GM12878 (cell line): Measurements from ENCODE around the gene ZNF17. TPM values are rescaled to one million over a fixed set of nuclear protein-coding genes. Genes with fewer than 3 reads are reported as not detected.

Source experiments
- ASH2L ChIP-seq: fragments of 300-600, 200-600 bp; sonication (generic); IDR thresholded peaks from 2 replicates; pipeline ENCODE4 v1.6.1; 2017; ENCODE audit warnings: low read depth, mild to moderate bottlenecking, borderline replicate concordance
- ATF7 ChIP-seq: fragments of 450-650 bp; IDR thresholded peaks from 2 replicates; pipeline ENCODE4 v1.6.1; 2016; ENCODE audit warnings: low read depth, mild to moderate bottlenecking
- DPF2 ChIP-seq: fragments of 450-650 bp; IDR thresholded peaks from 2 replicates; pipeline ENCODE4 v1.6.1; 2017; ENCODE audit warnings: mild to moderate bottlenecking
- FOXK2 ChIP-seq: fragments of 450-650 bp; IDR thresholded peaks from 2 replicates; pipeline ENCODE4 v1.6.1; 2017; ENCODE audit warnings: mild to moderate bottlenecking, moderate library complexity
- FOXM1 ChIP-seq: IDR thresholded peaks from 2 replicates; pipeline ENCODE4 v1.6.1; 2012; ENCODE audit warnings: low read depth, mild to moderate bottlenecking, inconsistent platforms, low read length, moderate library complexity
- GABPA ChIP-seq: IDR thresholded peaks from 2 replicates; pipeline ENCODE4 v1.6.1; 2014; ENCODE audit warnings: antibody characterized with exemption, low read depth, mild to moderate bottlenecking, inconsistent platforms
- IKZF1 ChIP-seq: fragments of 450-650 bp; conservative IDR thresholded peaks from 2 replicates; pipeline ENCODE4 v1.6.1; 2017; ENCODE audit warnings: antibody characterized with exemption, mild to moderate bottlenecking
- KLF5 ChIP-seq: fragments of 450-650 bp; IDR thresholded peaks from 2 replicates; pipeline ENCODE4 v1.6.1; 2014; ENCODE audit warnings: mild to moderate bottlenecking; ENCODE audit not compliant: partially characterized antibody
- LARP7 ChIP-seq: fragments of 450-650 bp; IDR thresholded peaks from 2 replicates; pipeline ENCODE4 v1.6.1; 2017; ENCODE audit warnings: mild to moderate bottlenecking
- NFYB ChIP-seq: IDR thresholded peaks from 2 replicates; pipeline ENCODE4 v1.6.1; 2011; ENCODE audit warnings: low read depth, mild to moderate bottlenecking, low read length, improper control_type of control experiment, moderate library complexity; ENCODE audit not compliant: insufficient read depth
- SMC3 ChIP-seq: IDR thresholded peaks from 2 replicates; pipeline ENCODE4 v1.6.1; 2011; ENCODE audit warnings: low read length, improper control_type of control experiment, borderline replicate concordance
- STAT3 ChIP-seq: IDR thresholded peaks from 2 replicates; pipeline ENCODE4 v1.6.1; 2011; ENCODE audit warnings: low read depth, low read length, improper control_type of control experiment
- polyA plus RNA-seq, 11 experiments: library from polyadenylated mRNA; depleted of rRNA in 4 of 11; unstranded in 6 of 11; stranded (reverse) in 5 of 11; fragments of >200 nt; fragmentation: Nextera tagmentation in 4 of 11; fragmentation: Illumina TruSeq in 1 of 11; extraction: Ambion mirVana in 4 of 11; extraction: Trizol in 1 of 11; gene quantifications; 1 replicate in 1 of 11; 2 replicates in 10 of 11; pipeline versions ENCODE4 v1.2.1 to v1.2.3, GENCODE V29; 2011 to 2016; ENCODE audit warnings: inconsistent platforms in 2 of 11, missing spikeins in 2 of 11, low read depth in 1 of 11
- total RNA-seq, 4 experiments: library from RNA; depleted of rRNA in 3 of 4; stranded (reverse); fragments of >200 nt in 3 of 4; fragmentation: Illumina TruSeq in 1 of 4; extraction: Trizol in 1 of 4; gene quantifications; 2 replicates each; pipeline versions ENCODE4 v1.2.1 to v1.2.3, GENCODE V29; 2013 to 2021
- TF ChIP-seq, protein P1 (sequence below): fragments of 450-650 bp; IDR thresholded peaks from 2 replicates; pipeline ENCODE4 v1.6.1; 2017; ENCODE audit warnings: low read depth, mild to moderate bottlenecking, moderate library complexity
- TF ChIP-seq, protein P2 (sequence below): fragments of 450-650 bp; IDR thresholded peaks from 2 replicates; pipeline ENCODE4 v1.6.1; 2016; ENCODE audit warnings: mild to moderate bottlenecking
- TF ChIP-seq, protein P3 (sequence below), 3 experiments: IDR thresholded peaks in 2 of 3; conservative IDR thresholded peaks in 1 of 3; 2 replicates each; pipeline ENCODE4 v1.5.1; 2011; ENCODE audit warnings: low read depth in 3 of 3, low read length in 3 of 3, mild to moderate bottlenecking in 3 of 3, control low read depth in 2 of 3, moderate library complexity in 2 of 3, inconsistent platforms in 1 of 3, mixed read lengths in 1 of 3; ENCODE audit not compliant: control insufficient read depth in 2 of 3, insufficient read depth in 1 of 3; ENCODE audit errors: extremely low read depth in 1 of 3
- TF ChIP-seq, protein P4 (sequence below): fragments of 450-650 bp; IDR thresholded peaks from 2 replicates; pipeline ENCODE4 v1.6.1; 2018; ENCODE audit warnings: mild to moderate bottlenecking, low read depth, moderate library complexity; ENCODE audit not compliant: partially characterized antibody
- TF ChIP-seq, protein P5 (sequence below): fragments of 150-350 bp; IDR thresholded peaks from 2 replicates; pipeline ENCODE4 v1.6.1; 2016; ENCODE audit warnings: low read depth, low read length

ZNF17 gene
- total and polyA plus RNA-seq, 10 of the 15 experiments (the other 5 are each of a cell fraction or from before 2014, with no cell fraction given), result 4.4 to 11.3 (median 7.8) TPM

DNA sequence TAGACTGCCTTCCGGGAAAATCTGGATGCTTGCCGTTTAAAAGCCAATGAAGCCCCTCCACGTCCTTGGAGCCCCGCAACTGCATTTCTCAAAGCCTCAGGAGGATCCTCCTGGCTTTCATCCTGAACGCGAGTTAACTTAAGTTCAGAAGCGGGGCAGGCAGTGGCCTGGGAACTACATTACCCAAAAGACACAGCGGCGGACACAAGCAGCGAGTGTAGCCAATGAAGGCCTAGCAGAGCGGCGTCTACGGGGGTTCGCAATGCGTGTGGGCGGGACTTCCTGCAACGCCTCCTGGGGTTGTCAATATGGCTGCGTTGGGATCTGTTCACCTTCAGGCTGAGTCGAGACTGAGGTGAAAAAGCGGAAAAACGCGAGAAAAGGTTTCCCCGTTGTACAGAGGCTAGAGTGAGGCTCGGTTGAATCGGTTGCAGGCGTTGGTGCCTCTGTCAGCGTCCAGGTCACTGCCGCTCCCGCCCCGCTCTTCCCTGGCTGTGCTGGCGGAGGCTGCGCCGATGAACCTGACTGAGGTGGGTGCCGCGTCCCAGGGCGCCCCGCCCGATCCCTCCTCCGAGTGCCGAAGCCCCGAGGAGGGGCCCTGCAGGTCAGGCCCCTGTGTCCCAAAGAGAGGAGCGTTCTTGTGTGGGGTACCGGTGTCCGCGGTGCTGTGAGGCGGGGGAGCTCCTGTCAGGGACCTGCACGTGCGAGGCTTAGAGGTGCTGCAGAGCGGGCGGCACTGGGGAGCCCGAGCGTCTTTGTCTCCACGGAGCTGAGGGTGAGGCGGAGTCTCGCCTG, at the start of gene ZNF17 (continued):
- TF ChIP-seq, protein P1, sequence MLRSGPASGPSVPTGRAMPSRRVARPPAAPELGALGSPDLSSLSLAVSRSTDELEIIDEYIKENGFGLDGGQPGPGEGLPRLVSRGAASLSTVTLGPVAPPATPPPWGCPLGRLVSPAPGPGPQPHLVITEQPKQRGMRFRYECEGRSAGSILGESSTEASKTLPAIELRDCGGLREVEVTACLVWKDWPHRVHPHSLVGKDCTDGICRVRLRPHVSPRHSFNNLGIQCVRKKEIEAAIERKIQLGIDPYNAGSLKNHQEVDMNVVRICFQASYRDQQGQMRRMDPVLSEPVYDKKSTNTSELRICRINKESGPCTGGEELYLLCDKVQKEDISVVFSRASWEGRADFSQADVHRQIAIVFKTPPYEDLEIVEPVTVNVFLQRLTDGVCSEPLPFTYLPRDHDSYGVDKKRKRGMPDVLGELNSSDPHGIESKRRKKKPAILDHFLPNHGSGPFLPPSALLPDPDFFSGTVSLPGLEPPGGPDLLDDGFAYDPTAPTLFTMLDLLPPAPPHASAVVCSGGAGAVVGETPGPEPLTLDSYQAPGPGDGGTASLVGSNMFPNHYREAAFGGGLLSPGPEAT, result peak; percentile 99
- TF ChIP-seq STAT3 (0 out of 2 replicates have a peak, but pooled peaks have one; percentile 19), GABPA (peak; percentile 96), NFYB (peak; percentile 79), ATF7 (0 out of 2 replicates have a peak, but pooled peaks have one; percentile 16), FOXM1 (no peak), KLF5 (peak; percentile 36), DPF2 (peak; percentile 62), ASH2L (no peak), FOXK2 (peak; percentile 89), LARP7 (peak; percentile 54; the same call in 1 of the 2 replicates), IKZF1 (peak; percentile 94), SMC3 (no peak)
- TF ChIP-seq, protein P2, sequence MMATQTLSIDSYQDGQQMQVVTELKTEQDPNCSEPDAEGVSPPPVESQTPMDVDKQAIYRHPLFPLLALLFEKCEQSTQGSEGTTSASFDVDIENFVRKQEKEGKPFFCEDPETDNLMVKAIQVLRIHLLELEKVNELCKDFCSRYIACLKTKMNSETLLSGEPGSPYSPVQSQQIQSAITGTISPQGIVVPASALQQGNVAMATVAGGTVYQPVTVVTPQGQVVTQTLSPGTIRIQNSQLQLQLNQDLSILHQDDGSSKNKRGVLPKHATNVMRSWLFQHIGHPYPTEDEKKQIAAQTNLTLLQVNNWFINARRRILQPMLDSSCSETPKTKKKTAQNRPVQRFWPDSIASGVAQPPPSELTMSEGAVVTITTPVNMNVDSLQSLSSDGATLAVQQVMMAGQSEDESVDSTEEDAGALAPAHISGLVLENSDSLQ, result peak; percentile 98
- TF ChIP-seq, protein P3, sequence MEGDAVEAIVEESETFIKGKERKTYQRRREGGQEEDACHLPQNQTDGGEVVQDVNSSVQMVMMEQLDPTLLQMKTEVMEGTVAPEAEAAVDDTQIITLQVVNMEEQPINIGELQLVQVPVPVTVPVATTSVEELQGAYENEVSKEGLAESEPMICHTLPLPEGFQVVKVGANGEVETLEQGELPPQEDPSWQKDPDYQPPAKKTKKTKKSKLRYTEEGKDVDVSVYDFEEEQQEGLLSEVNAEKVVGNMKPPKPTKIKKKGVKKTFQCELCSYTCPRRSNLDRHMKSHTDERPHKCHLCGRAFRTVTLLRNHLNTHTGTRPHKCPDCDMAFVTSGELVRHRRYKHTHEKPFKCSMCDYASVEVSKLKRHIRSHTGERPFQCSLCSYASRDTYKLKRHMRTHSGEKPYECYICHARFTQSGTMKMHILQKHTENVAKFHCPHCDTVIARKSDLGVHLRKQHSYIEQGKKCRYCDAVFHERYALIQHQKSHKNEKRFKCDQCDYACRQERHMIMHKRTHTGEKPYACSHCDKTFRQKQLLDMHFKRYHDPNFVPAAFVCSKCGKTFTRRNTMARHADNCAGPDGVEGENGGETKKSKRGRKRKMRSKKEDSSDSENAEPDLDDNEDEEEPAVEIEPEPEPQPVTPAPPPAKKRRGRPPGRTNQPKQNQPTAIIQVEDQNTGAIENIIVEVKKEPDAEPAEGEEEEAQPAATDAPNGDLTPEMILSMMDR (IDR thresholded peaks at IDR 0.05 in 2 of 3, conservative IDR thresholded peaks at IDR 0.05 in 1 of 3; ENCODE audit: control insufficient read depth in 2 of 3, extremely low read depth in 1 of 3, insufficient read depth in 1 of 3, low read depth in 3 of 3, low read length in 3 of 3), result no peak
- TF ChIP-seq, protein P4, sequence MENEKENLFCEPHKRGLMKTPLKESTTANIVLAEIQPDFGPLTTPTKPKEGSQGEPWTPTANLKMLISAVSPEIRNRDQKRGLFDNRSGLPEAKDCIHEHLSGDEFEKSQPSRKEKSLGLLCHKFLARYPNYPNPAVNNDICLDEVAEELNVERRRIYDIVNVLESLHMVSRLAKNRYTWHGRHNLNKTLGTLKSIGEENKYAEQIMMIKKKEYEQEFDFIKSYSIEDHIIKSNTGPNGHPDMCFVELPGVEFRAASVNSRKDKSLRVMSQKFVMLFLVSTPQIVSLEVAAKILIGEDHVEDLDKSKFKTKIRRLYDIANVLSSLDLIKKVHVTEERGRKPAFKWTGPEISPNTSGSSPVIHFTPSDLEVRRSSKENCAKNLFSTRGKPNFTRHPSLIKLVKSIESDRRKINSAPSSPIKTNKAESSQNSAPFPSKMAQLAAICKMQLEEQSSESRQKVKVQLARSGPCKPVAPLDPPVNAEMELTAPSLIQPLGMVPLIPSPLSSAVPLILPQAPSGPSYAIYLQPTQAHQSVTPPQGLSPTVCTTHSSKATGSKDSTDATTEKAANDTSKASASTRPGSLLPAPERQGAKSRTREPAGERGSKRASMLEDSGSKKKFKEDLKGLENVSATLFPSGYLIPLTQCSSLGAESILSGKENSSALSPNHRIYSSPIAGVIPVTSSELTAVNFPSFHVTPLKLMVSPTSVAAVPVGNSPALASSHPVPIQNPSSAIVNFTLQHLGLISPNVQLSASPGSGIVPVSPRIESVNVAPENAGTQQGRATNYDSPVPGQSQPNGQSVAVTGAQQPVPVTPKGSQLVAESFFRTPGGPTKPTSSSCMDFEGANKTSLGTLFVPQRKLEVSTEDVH, result peak; percentile 47
- TF ChIP-seq, protein P5, sequence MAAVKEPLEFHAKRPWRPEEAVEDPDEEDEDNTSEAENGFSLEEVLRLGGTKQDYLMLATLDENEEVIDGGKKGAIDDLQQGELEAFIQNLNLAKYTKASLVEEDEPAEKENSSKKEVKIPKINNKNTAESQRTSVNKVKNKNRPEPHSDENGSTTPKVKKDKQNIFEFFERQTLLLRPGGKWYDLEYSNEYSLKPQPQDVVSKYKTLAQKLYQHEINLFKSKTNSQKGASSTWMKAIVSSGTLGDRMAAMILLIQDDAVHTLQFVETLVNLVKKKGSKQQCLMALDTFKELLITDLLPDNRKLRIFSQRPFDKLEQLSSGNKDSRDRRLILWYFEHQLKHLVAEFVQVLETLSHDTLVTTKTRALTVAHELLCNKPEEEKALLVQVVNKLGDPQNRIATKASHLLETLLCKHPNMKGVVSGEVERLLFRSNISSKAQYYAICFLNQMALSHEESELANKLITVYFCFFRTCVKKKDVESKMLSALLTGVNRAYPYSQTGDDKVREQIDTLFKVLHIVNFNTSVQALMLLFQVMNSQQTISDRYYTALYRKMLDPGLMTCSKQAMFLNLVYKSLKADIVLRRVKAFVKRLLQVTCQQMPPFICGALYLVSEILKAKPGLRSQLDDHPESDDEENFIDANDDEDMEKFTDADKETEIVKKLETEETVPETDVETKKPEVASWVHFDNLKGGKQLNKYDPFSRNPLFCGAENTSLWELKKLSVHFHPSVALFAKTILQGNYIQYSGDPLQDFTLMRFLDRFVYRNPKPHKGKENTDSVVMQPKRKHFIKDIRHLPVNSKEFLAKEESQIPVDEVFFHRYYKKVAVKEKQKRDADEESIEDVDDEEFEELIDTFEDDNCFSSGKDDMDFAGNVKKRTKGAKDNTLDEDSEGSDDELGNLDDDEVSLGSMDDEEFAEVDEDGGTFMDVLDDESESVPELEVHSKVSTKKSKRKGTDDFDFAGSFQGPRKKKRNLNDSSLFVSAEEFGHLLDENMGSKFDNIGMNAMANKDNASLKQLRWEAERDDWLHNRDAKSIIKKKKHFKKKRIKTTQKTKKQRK, result peak; percentile 73
